HepG2 (cell line): ENCODE data around the gene NFKBIA. TPM values are rescaled to one million over a fixed set of nuclear protein-coding genes. Genes with fewer than 3 reads are reported as not detected.

Experiments used
- AGO1 ChIP-seq: fragments of 200-400 bp; formaldehyde crosslinking; IDR thresholded peaks from 2 replicates; pipeline ENCODE4 v1.6.1; 2017; ENCODE audit warnings: mild to moderate bottlenecking, low read depth, low read length, moderate library complexity; ENCODE audit not compliant: poor library complexity, severe bottlenecking
- CEBPG ChIP-seq: IDR thresholded peaks from 2 replicates; pipeline ENCODE4 v1.6.1; 2016
- CERS6 ChIP-seq: sonication (generic); formaldehyde crosslinking; IDR thresholded peaks from 2 replicates; pipeline ENCODE4 v1.5.0; 2020; ENCODE audit warnings: missing genetic modification reagents
- DNMT1 ChIP-seq: sonication (generic); formaldehyde crosslinking; IDR thresholded peaks from 2 replicates; pipeline ENCODE4 v1.5.1; 2020; ENCODE audit warnings: mild to moderate bottlenecking, missing genetic modification reagents
- FOXM1 ChIP-seq: sonication (generic); formaldehyde crosslinking; IDR thresholded peaks from 2 replicates; pipeline ENCODE4 v1.5.0; 2020; ENCODE audit warnings: missing genetic modification reagents
- HES4 ChIP-seq: sonication (generic); formaldehyde crosslinking; IDR thresholded peaks from 2 replicates; pipeline ENCODE4 v1.9.0; 2021; ENCODE audit warnings: mild to moderate bottlenecking, missing genetic modification reagents, borderline replicate concordance
- HMG20A ChIP-seq: IDR thresholded peaks from 2 replicates; pipeline ENCODE4 v1.6.1; 2016; ENCODE audit warnings: borderline replicate concordance
- HMGXB3 ChIP-seq: sonication (generic); formaldehyde crosslinking; IDR thresholded peaks from 2 replicates; pipeline ENCODE4 v1.4.0; 2020; ENCODE audit warnings: missing genetic modification reagents, borderline replicate concordance
- MEF2D ChIP-seq: sonication (generic); formaldehyde crosslinking; IDR thresholded peaks from 2 replicates; pipeline ENCODE4 v1.5.1; 2020; ENCODE audit warnings: mild to moderate bottlenecking, missing genetic modification reagents
- PRDM10 ChIP-seq: sonication (generic); formaldehyde crosslinking; IDR thresholded peaks from 2 replicates; pipeline ENCODE4 v1.4.0; 2020; ENCODE audit warnings: low read depth, missing genetic modification reagents
- SP2 ChIP-seq: sonication (generic); formaldehyde crosslinking; IDR thresholded peaks from 2 replicates; pipeline ENCODE4 v1.5.1; 2020; ENCODE audit warnings: mild to moderate bottlenecking, missing genetic modification reagents
- ZBTB7A ChIP-seq: sonication (generic); formaldehyde crosslinking; IDR thresholded peaks from 2 replicates; pipeline ENCODE4 v1.8.0; 2022; ENCODE audit warnings: mild to moderate bottlenecking, missing genetic modification reagents
- ZMYM4 ChIP-seq: sonication (generic); formaldehyde crosslinking; IDR thresholded peaks from 2 replicates; pipeline ENCODE4 v1.8.1; 2023; ENCODE audit warnings: mild to moderate bottlenecking, missing genetic modification reagents
- ZNF740 ChIP-seq: sonication (generic); formaldehyde crosslinking; IDR thresholded peaks from 2 replicates; pipeline ENCODE4 v1.4.0; 2020; ENCODE audit warnings: missing genetic modification reagents
- polyA plus RNA-seq, 8 experiments: library from polyadenylated mRNA; depleted of rRNA in 3 of 8; stranded (reverse) in 7 of 8; unstranded in 1 of 8; fragments of >200 nt; fragmentation: Illumina TruSeq in 4 of 8; extraction: Trizol in 4 of 8; gene quantifications; 2 replicates each; pipeline versions ENCODE4 v1.2.1 to v1.2.3, GENCODE V29; 2011 to 2016; ENCODE audit warnings: low read depth in 4 of 8, missing spikeins in 1 of 8, mixed read lengths in 1 of 8; ENCODE audit not compliant: insufficient read depth in 1 of 8
- total RNA-seq, 5 experiments: library from RNA; depleted of rRNA; stranded (reverse); fragments of >200 nt; fragmentation: Illumina TruSeq; extraction: Trizol; gene quantifications; 2 replicates each; pipeline ENCODE4 v1.2.3, GENCODE V29; 2016; ENCODE audit warnings: low read depth in 1 of 5
- TF ChIP-seq, protein P1 (sequence below): sonication (generic); formaldehyde crosslinking; conservative IDR thresholded peaks from 2 replicates; pipeline ENCODE4 v1.4.0; 2020; ENCODE audit warnings: mild to moderate bottlenecking, missing genetic modification reagents, moderate library complexity
- TF ChIP-seq, protein P2 (sequence below): sonication (generic); formaldehyde crosslinking; IDR thresholded peaks from 2 replicates; pipeline ENCODE4 v1.8.0; 2022; ENCODE audit warnings: missing genetic modification reagents, mild to moderate bottlenecking, inconsistent platforms, borderline replicate concordance

Gene NFKBIA
- total and polyA plus RNA-seq, 2 of the 13 experiments (the other 11 are each of a cell fraction or from before 2014, with no cell fraction given): 197 to 319 TPM

- TF ChIP-seq CERS6 (no peak), FOXM1 (no peak), HES4 (CRISPR knock-in tag) (no peak), DNMT1 (CRISPR knock-in tag) (0 out of 2 replicates have a peak, but pooled peaks have one; percentile 30), MEF2D (CRISPR knock-in tag) (0 out of 2 replicates have a peak, but pooled peaks have one; percentile 7), ZBTB7A (CRISPR knock-in tag) (no peak), CEBPG (CRISPR knock-in tag) (no peak), ZMYM4 (CRISPR knock-in tag) (0 out of 2 replicates have a peak, but pooled peaks have one; percentile 2), HMG20A (no peak), AGO1 (no peak), ZNF740 (CRISPR knock-in tag) (no peak), PRDM10 (CRISPR knock-in tag) (no peak), SP2 (CRISPR knock-in tag) (no peak), HMGXB3 (no peak; the same call in 1 of the 2 replicates)
- TF ChIP-seq, protein P1, sequence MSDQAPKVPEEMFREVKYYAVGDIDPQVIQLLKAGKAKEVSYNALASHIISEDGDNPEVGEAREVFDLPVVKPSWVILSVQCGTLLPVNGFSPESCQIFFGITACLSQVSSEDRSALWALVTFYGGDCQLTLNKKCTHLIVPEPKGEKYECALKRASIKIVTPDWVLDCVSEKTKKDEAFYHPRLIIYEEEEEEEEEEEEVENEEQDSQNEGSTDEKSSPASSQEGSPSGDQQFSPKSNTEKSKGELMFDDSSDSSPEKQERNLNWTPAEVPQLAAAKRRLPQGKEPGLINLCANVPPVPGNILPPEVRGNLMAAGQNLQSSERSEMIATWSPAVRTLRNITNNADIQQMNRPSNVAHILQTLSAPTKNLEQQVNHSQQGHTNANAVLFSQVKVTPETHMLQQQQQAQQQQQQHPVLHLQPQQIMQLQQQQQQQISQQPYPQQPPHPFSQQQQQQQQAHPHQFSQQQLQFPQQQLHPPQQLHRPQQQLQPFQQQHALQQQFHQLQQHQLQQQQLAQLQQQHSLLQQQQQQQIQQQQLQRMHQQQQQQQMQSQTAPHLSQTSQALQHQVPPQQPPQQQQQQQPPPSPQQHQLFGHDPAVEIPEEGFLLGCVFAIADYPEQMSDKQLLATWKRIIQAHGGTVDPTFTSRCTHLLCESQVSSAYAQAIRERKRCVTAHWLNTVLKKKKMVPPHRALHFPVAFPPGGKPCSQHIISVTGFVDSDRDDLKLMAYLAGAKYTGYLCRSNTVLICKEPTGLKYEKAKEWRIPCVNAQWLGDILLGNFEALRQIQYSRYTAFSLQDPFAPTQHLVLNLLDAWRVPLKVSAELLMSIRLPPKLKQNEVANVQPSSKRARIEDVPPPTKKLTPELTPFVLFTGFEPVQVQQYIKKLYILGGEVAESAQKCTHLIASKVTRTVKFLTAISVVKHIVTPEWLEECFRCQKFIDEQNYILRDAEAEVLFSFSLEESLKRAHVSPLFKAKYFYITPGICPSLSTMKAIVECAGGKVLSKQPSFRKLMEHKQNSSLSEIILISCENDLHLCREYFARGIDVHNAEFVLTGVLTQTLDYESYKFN (CRISPR knock-in tag): no peak
- TF ChIP-seq, protein P2, sequence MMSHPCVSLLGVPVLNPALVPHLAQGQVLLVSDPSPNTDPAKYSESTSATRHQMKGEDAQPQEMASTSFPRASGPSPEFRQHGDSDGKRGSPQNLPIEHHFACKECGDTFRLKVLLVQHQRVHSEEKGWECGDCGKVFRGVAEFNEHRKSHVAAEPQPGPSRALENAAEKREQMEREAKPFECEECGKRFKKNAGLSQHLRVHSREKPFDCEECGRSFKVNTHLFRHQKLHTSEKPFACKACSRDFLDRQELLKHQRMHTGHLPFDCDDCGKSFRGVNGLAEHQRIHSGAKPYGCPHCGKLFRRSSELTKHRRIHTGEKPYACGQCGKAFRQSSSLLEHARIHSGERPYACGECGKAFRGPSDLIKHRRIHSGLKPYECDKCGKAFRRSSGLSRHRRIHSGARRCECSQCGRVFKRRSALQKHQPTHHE: no peak
Observed at GRCh38 chr14:35407306-35407630, 2.7 kb upstream of the NFKBIA start (continued).
